K562 (cell line): ENCODE measurements around the gene ATP13A4. TPM values are rescaled to one million over a fixed set of nuclear protein-coding genes. Genes with fewer than 3 reads are reported as not detected.

Experiments
- ARNT ChIP-seq, 2 experiments: fragments of 450-650 bp; IDR thresholded peaks; 2 replicates each; pipeline ENCODE4 v1.6.1; 2016; ENCODE audit warnings: mild to moderate bottlenecking in 1 of 2
- CHD4 ChIP-seq: fragments of 200-600 bp; sonication (generic); IDR thresholded peaks from 3 replicates; pipeline ENCODE4 v1.6.1; 2012; ENCODE audit warnings: low read depth, mild to moderate bottlenecking, mixed read lengths, low read length, inconsistent platforms; ENCODE audit not compliant: insufficient read depth, insufficient replicate concordance, poor library complexity, severe bottlenecking
- MEIS2 ChIP-seq: fragments of 450-650 bp; IDR thresholded peaks from 2 replicates; pipeline ENCODE4 v1.6.1; 2014; ENCODE audit warnings: mild to moderate bottlenecking; ENCODE audit not compliant: partially characterized antibody
- POLR2AphosphoS5 ChIP-seq: IDR thresholded peaks from 2 replicates; pipeline ENCODE4 v1.6.1; 2011; ENCODE audit warnings: mild to moderate bottlenecking, low read depth, low read length, moderate library complexity; ENCODE audit not compliant: control insufficient read depth, insufficient read depth
- STAT5A ChIP-seq: IDR thresholded peaks from 2 replicates; pipeline ENCODE4 v1.6.1; 2012; ENCODE audit warnings: low read length, inconsistent platforms, borderline replicate concordance
- TAF1 ChIP-seq: IDR thresholded peaks from 2 replicates; pipeline ENCODE4 v1.6.1; 2011; ENCODE audit warnings: mild to moderate bottlenecking, low read length, moderate library complexity; ENCODE audit not compliant: insufficient read depth, control insufficient read depth, severe bottlenecking; ENCODE audit errors: extremely low read depth
- ZKSCAN3 ChIP-seq: fragments of 250-450 bp; sonication (Bioruptor Pico); IDR thresholded peaks from 2 replicates; pipeline ENCODE4 v1.4.0; 2020
- ZNF583 ChIP-seq: fragments of 250-450 bp; sonication (Bioruptor Pico); IDR thresholded peaks from 2 replicates; pipeline ENCODE4 v1.4.0; 2020
- polyA plus RNA-seq, 8 experiments: library from polyadenylated mRNA; depleted of rRNA in 4 of 8; stranded (reverse) in 5 of 8; unstranded in 3 of 8; fragments of >200 nt; fragmentation: Nextera tagmentation in 2 of 8; fragmentation: Illumina TruSeq in 1 of 8; extraction: Ambion mirVana in 2 of 8; extraction: Trizol in 1 of 8; gene quantifications; 2 replicates each; pipeline versions ENCODE4 v1.2.1 to v1.2.3, GENCODE V29; 2011 to 2014; ENCODE audit warnings: inconsistent platforms in 1 of 8, missing spikeins in 1 of 8
- total RNA-seq, 7 experiments: library from RNA; depleted of rRNA in 6 of 7; stranded (reverse); fragments of >200 nt in 6 of 7; fragmentation: Illumina TruSeq in 2 of 7; extraction: Trizol in 2 of 7; gene quantifications; 2 replicates each; pipeline versions ENCODE4 v1.2.1 to v1.2.3, GENCODE V29; 2011 to 2021; ENCODE audit warnings: low replicate concordance in 1 of 7
- TF ChIP-seq, protein P1 (sequence below), 3 experiments: IDR thresholded peaks in 2 of 3; conservative IDR thresholded peaks in 1 of 3; 2 replicates each; pipeline ENCODE4 v1.5.1; 2011 to 2012; ENCODE audit warnings: low read length in 3 of 3, mild to moderate bottlenecking in 3 of 3, control low read depth in 2 of 3, improper control_type of control experiment in 1 of 3, inconsistent platforms in 1 of 3, low read depth in 1 of 3, mixed read lengths in 1 of 3, moderate library complexity in 1 of 3; ENCODE audit not compliant: insufficient read depth in 2 of 3
- TF ChIP-seq, protein P2 (sequence below): fragments of 450-650 bp; formaldehyde crosslinking; IDR thresholded peaks from 2 replicates; pipeline ENCODE4 v1.4.0; 2020; ENCODE audit warnings: mild to moderate bottlenecking, moderate library complexity
- TF ChIP-seq, protein P3 (sequence below): fragments of 250-450 bp; sonication (Bioruptor Pico); IDR thresholded peaks from 2 replicates; pipeline ENCODE4 v1.5.0; 2021
- TF ChIP-seq, protein P4 (sequence below): sonication (generic); formaldehyde crosslinking; IDR thresholded peaks from 2 replicates; pipeline ENCODE4 v1.8.1; 2023; ENCODE audit warnings: mild to moderate bottlenecking, missing genetic modification reagents
- TF ChIP-seq, protein P5 (sequence below): fragments of 250-450 bp; sonication (Bioruptor Pico); IDR thresholded peaks from 2 replicates; pipeline ENCODE4 v1.5.0; 2021; ENCODE audit warnings: mild to moderate bottlenecking, borderline replicate concordance
- TF ChIP-seq, protein P6 (sequence below), 2 experiments: fragments of 450-650 bp in 1 of 2; sonication (generic) in 1 of 2; formaldehyde crosslinking in 1 of 2; IDR thresholded peaks in 1 of 2; conservative IDR thresholded peaks in 1 of 2; 2 replicates each; pipeline versions ENCODE4 v1.6.1 to v1.8.1; 2016 to 2023; ENCODE audit warnings: mild to moderate bottlenecking in 2 of 2, moderate library complexity in 2 of 2, inconsistent platforms in 1 of 2, missing genetic modification reagents in 1 of 2
- TF ChIP-seq, protein P7 (sequence below): fragments of 250-450 bp; sonication (Bioruptor Pico); IDR thresholded peaks from 2 replicates; pipeline ENCODE4 v1.5.0; 2021

Gene ATP13A4
- total and polyA plus RNA-seq, 9 of the 15 experiments (the other 6 are each of a cell fraction or from before 2014, with no cell fraction given) = 0.03 to 0.14 (median 0.07) TPM; not detected in 6

DNA sequence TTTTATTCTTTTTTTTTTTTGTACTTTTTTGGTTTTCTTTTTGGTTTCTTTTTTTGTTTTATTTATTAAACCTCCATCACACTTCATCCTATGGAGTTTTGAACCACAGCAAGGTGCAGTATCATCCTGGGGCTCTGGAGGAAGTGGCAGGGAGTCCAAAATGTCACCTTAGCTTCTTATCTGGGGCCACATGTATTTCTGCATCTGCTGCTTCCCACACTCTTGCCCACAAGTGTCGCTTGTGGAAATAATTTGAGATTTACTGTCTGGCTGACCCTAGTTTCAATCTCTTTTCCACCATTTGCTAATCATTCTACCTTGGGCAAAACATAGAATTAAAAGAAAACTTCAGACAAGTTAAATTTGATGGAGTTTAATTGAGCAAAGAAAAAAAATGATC, 44.7 kb upstream of the ATP13A4 start (continued):
- TF ChIP-seq, protein P1, sequence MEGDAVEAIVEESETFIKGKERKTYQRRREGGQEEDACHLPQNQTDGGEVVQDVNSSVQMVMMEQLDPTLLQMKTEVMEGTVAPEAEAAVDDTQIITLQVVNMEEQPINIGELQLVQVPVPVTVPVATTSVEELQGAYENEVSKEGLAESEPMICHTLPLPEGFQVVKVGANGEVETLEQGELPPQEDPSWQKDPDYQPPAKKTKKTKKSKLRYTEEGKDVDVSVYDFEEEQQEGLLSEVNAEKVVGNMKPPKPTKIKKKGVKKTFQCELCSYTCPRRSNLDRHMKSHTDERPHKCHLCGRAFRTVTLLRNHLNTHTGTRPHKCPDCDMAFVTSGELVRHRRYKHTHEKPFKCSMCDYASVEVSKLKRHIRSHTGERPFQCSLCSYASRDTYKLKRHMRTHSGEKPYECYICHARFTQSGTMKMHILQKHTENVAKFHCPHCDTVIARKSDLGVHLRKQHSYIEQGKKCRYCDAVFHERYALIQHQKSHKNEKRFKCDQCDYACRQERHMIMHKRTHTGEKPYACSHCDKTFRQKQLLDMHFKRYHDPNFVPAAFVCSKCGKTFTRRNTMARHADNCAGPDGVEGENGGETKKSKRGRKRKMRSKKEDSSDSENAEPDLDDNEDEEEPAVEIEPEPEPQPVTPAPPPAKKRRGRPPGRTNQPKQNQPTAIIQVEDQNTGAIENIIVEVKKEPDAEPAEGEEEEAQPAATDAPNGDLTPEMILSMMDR (IDR thresholded peaks at IDR 0.05 in 2 of 3, conservative IDR thresholded peaks at IDR 0.05 in 1 of 3; ENCODE audit: insufficient read depth in 2 of 3, low read depth in 1 of 3, low read length in 3 of 3) = no peak
- TF ChIP-seq TAF1 = peak; percentile 17
- peak; percentile 35; the same call in 1 of the 2 replicates for TF ChIP-seq STAT5A
- TF ChIP-seq, protein P2, sequence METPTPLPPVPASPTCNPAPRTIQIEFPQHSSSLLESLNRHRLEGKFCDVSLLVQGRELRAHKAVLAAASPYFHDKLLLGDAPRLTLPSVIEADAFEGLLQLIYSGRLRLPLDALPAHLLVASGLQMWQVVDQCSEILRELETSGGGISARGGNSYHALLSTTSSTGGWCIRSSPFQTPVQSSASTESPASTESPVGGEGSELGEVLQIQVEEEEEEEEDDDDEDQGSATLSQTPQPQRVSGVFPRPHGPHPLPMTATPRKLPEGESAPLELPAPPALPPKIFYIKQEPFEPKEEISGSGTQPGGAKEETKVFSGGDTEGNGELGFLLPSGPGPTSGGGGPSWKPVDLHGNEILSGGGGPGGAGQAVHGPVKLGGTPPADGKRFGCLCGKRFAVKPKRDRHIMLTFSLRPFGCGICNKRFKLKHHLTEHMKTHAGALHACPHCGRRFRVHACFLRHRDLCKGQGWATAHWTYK (CRISPR knock-in tag) = no peak
- TF ChIP-seq ZNF583 = no peak
- TF ChIP-seq, protein P3, sequence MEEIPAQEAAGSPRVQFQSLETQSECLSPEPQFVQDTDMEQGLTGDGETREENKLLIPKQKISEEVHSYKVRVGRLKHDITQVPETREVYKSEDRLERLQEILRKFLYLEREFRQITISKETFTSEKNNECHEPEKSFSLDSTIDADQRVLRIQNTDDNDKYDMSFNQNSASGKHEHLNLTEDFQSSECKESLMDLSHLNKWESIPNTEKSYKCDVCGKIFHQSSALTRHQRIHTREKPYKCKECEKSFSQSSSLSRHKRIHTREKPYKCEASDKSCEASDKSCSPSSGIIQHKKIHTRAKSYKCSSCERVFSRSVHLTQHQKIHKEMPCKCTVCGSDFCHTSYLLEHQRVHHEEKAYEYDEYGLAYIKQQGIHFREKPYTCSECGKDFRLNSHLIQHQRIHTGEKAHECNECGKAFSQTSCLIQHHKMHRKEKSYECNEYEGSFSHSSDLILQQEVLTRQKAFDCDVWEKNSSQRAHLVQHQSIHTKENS = no peak
- peak; percentile 51; the same call in 1 of the 2 replicates for TF ChIP-seq POLR2AphosphoS5
- TF ChIP-seq CHD4 = no peak
- no peak for TF ChIP-seq ZKSCAN3 (CRISPR knock-in tag)
- TF ChIP-seq, protein P4, sequence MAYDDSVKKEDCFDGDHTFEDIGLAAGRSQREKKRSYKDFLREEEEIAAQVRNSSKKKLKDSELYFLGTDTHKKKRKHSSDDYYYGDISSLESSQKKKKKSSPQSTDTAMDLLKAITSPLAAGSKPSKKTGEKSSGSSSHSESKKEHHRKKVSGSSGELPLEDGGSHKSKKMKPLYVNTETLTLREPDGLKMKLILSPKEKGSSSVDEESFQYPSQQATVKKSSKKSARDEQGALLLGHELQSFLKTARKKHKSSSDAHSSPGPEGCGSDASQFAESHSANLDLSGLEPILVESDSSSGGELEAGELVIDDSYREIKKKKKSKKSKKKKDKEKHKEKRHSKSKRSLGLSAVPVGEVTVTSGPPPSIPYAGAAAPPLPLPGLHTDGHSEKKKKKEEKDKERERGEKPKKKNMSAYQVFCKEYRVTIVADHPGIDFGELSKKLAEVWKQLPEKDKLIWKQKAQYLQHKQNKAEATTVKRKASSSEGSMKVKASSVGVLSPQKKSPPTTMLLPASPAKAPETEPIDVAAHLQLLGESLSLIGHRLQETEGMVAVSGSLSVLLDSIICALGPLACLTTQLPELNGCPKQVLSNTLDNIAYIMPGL (CRISPR knock-in tag) = no peak
- no peak for TF ChIP-seq ARNT (IDR thresholded peaks at IDR 0.05)
- TF ChIP-seq MEIS2 = peak; percentile 78
- TF ChIP-seq, protein P5, sequence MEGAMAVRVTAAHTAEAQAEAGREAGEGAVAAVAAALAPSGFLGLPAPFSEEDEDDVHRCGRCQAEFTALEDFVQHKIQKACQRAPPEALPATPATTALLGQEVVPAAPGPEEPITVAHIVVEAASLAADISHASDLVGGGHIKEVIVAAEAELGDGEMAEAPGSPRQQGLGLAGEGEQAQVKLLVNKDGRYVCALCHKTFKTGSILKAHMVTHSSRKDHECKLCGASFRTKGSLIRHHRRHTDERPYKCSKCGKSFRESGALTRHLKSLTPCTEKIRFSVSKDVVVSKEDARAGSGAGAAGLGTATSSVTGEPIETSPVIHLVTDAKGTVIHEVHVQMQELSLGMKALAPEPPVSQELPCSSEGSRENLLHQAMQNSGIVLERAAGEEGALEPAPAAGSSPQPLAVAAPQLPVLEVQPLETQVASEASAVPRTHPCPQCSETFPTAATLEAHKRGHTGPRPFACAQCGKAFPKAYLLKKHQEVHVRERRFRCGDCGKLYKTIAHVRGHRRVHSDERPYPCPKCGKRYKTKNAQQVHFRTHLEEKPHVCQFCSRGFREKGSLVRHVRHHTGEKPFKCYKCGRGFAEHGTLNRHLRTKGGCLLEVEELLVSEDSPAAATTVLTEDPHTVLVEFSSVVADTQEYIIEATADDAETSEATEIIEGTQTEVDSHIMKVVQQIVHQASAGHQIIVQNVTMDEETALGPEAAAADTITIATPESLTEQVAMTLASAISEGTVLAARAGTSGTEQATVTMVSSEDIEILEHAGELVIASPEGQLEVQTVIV (CRISPR knock-in tag) = no peak
- TF ChIP-seq, protein P6, sequence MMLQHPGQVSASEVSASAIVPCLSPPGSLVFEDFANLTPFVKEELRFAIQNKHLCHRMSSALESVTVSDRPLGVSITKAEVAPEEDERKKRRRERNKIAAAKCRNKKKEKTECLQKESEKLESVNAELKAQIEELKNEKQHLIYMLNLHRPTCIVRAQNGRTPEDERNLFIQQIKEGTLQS (IDR thresholded peaks at IDR 0.05) = no peak
- TF ChIP-seq, protein P6 (CRISPR knock-in tag; conservative IDR thresholded peaks at IDR 0.05) = no peak
- TF ChIP-seq, protein P7, sequence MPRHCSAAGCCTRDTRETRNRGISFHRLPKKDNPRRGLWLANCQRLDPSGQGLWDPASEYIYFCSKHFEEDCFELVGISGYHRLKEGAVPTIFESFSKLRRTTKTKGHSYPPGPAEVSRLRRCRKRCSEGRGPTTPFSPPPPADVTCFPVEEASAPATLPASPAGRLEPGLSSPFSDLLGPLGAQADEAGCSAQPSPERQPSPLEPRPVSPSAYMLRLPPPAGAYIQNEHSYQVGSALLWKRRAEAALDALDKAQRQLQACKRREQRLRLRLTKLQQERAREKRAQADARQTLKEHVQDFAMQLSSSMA = no peak
